ENCODE measurements around the gene COPS8.

COPS8 gene

DNA sequence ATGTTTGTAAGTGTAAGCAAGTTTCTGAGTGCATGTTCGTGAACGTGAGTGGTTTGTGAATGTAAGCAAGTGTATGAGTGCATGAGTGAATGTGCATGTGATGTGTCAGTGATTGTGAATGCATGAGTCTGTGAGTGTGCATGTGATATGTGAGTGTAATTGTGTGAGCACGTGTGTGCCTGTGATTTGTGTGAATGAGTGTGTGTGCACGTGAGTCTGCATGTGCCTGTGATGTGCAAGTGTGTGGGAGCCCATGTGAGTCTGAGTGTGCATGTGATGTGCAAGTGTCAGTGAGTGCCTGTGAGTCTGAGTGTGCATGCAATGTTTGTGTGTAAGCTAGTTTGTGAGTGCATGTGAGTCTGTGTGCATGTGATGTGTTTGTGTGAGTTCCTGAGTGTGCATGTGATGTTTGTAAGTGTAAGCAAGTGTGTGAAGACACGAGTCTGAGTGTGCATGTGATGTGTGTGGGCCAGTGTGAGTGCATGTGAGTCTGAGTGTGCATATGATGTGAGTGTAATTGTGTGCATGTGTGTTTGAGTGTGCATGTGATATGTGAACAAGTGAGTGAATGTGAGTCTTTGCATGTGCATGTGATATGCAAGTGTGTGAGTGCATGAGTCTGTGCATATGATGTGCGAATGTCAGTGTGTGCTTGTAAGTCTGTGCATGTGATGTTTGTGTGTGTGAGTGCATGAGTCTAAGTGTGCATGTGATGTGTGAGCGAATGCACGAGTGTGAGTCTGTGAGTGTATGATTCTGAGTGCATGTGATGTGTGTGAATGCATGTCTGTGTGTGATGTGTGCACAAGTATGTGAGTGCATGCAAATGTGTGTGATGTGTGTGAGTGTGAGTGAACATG is 45.1 kb downstream of the COPS8 start:
- H3K4me3 ChIP-seq (ENCODE audit: low read depth, low read length): no peak overlapping the region
- no peak for DNase-seq (ENCODE audit: low read depth)
- TF ChIP-seq, protein P1, sequence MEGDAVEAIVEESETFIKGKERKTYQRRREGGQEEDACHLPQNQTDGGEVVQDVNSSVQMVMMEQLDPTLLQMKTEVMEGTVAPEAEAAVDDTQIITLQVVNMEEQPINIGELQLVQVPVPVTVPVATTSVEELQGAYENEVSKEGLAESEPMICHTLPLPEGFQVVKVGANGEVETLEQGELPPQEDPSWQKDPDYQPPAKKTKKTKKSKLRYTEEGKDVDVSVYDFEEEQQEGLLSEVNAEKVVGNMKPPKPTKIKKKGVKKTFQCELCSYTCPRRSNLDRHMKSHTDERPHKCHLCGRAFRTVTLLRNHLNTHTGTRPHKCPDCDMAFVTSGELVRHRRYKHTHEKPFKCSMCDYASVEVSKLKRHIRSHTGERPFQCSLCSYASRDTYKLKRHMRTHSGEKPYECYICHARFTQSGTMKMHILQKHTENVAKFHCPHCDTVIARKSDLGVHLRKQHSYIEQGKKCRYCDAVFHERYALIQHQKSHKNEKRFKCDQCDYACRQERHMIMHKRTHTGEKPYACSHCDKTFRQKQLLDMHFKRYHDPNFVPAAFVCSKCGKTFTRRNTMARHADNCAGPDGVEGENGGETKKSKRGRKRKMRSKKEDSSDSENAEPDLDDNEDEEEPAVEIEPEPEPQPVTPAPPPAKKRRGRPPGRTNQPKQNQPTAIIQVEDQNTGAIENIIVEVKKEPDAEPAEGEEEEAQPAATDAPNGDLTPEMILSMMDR (IDR thresholded peaks at IDR 0.05; ENCODE audit: low read depth, low read length, missing control alignments): no peak

DNA sequence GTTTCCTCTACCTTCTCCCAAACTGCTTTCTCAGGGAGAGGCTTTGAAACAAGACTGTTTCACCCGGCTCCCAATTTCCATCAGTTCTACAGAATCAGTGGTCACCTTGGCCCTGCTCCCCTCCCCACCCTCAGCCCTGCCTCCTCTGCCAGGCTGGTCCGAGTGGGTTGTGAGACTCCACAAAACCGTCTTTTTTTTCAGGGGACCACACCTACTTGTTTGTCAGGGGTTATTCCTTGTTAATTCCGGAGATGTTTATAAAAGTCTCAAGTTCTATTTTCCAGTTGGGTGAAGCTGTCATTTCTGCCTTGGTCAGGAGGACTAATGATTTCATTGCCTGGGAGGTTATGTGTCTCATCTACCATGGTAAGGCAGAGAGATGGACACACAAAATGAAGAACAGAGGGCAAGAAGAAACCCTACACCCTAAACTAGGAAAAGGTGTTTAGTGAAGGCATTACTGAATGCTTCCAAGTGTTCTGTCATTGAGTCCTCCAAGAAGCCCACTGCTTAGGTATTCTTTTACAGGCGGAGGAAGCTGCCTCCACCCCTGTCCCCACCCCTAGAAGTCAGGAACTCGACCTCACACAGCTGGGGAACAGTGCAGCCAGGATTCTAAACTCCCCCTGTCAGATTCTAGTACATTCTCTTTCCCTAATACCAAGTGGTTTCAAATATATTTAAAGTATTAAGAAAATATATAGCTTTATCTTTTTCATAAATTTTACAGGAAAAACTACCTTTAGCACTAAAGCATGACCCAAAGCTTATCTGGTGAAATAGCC is 46.3 kb downstream of the COPS8 start:
- DNase-seq (ENCODE audit: low read depth): no peak
- TF ChIP-seq, protein P1 (IDR thresholded peaks at IDR 0.05; ENCODE audit: low read depth, low read length, missing control alignments): no peak
- H3K4me3 ChIP-seq (ENCODE audit: low read depth, low read length): no peak overlapping the region

DNA sequence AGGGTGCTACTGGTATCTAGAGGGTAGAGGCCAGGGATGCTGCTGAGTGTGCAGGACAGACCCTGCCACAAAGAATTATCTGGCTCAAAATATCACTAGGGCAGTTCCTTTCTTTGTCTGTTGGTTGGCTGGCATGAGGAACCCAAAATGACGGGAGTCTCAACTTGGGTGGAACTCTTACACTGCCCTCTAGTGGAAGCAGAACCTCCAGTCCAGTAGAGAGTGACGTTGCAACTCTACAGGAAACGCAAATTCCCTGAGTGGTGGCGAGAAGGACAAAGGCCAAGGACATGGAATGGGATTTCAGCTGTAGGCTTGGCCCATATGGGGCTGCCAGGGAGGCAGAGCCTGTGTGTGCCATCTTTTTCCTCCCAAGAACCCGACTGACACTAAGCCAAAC is 47.1 kb downstream of the COPS8 start:
- TF ChIP-seq, protein P1 (IDR thresholded peaks at IDR 0.05; ENCODE audit: low read depth, low read length, missing control alignments): peak; percentile 79
- peak; percentile 13 for DNase-seq (ENCODE audit: low read depth)
- H3K4me3 ChIP-seq (ENCODE audit: low read depth, low read length): no peak overlapping the region

DNA sequence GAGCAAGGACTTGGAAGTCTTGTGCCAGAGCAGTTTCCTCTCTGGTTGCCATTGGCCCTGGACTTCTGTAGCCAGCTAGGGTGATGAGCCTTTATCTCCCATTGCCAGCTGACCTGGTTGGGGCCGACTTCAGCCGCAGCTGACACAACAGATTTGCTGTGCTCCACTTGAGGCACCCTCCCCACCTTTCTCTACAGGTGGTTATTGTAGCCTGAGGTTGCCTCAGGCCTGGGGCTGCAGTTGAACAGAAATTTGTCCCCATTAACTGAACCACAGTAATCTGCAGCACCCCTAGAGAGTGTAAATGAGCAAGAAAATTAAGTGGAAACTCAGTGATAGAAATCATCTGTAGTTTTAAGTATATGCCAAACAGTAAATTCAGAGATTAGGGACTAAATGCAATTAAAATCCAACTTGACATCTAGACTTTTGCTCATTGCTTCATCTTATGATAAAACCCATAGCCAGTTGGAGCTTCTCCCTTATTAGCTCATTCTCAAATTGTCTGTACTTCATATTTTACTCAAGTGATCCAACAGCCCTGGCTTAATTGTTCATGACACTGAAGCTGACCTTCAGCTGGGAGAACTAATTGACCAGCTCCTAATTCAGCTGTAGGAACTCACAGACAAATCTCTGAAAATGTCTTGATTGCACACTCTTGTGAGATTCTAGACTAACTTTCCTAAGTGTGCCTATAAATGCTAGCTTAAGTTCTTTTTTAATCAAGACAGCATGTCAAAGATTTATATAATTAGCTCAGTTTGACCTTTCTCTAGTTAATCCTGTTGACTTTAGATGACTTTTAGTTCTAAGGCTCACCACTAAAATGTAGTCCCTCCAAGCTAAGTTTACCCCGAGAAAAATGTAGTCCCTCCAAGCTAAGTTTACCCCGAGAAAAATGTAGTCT is 48.9 kb downstream of the COPS8 start:
- no peak for DNase-seq (ENCODE audit: low read depth)
- no peak overlapping the region for H3K4me3 ChIP-seq (ENCODE audit: low read depth, low read length)
- TF ChIP-seq, protein P1 (IDR thresholded peaks at IDR 0.05; ENCODE audit: low read depth, low read length, missing control alignments): no peak

DNA sequence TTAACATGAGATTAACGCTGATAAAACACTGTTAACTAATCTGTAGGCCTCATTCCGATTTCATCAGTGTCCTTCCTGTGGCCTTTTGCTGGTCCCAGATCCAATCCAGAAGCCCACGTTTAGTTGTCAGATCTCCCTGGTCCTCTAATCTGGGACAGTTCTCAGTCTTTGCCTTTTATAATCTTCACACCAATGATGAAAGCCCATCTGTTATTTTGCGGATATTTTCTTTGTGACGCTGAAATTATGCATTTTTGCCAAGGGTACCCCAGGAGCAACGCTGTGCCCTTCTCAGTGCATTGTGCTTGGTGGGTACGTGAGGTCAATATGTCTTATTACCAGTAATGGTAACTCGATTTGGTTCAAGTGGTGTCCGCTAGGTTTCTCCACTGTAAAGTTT is 51.1 kb downstream of the COPS8 start:
- DNase-seq (ENCODE audit: low read depth): no peak
- TF ChIP-seq, protein P1 (IDR thresholded peaks at IDR 0.05; ENCODE audit: low read depth, low read length, missing control alignments): no peak
- H3K4me3 ChIP-seq (ENCODE audit: low read depth, low read length): no peak overlapping the region

DNA sequence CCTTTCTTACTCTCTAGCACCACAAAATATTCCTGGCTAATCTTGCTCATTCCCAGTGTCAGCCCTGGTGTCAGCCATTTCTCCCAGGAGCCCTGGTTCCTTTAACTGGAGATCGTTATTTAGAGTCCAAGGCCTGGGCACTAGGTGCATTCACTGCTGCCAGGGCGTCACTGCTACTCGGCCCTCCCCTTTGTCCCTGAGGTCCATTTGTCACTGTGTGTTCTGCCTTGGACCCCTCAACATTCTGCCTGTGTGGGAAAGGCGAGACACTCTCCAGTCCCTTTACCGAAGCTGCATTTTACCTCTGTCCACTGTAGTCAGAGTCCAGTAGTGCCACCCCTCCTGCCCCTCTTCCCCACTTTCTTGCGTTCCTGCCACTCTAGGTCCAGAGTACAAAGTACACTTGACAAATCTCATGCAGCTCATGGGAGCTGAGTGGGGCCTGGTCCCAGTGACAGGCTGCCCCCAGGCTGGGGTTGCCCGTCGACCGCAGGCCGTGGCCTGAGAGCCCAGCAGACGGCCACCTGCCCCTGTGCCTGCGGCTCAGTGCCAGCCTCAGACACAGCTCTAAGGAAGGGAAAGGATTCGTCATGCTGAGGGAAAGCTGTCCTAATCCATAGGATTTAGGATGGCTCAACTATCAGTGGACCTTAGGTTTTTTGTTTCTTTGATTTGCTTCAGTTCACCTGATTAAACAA is 52.1 kb downstream of the COPS8 start:
- TF ChIP-seq, protein P1 (IDR thresholded peaks at IDR 0.05; ENCODE audit: low read depth, low read length, missing control alignments): no peak
- no peak overlapping the region for H3K4me3 ChIP-seq (ENCODE audit: low read depth, low read length)
- DNase-seq (ENCODE audit: low read depth): no peak

Measured in GM12864 (cell line).